HG02840 (cell line): Measurements from ENCODE around the gene IFRD2.
"Not testable (repeated sequence)": the region's sequence is repeated elsewhere in the genome, so short reads cannot be mapped to it uniquely, and the experiment has no call there.

Experiments used
- ATAC-seq: cut with Tn5 transposase; IDR thresholded peaks from one replicate; pipeline ENCODE4 v1.9.1; 2021; ENCODE audit warnings: mild to moderate bottlenecking, moderate library complexity, moderate number of reproducible peaks; ENCODE audit not compliant: unreplicated experiment, low FRiP score

The IFRD2 gene

DNA sequence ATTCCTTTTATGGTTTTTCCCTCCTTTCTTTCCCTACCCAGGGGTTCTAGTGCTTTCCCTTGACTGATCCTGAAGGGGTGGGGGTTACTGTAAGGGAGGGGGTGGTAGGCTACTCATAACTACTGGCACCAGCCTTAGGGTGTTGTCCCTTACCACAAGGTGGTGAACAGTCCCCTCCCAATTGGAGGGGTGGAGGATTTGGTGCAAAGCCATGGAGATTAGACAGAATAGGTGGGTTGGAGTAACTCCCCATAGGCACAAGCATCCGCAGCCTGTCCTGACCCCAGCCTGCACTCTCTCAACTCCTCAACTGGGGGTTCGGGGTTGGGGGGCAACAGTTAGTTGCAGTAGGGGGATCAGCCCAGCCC lies 32.9 kb upstream of the IFRD2 start:
- ATAC-seq: no peak

DNA sequence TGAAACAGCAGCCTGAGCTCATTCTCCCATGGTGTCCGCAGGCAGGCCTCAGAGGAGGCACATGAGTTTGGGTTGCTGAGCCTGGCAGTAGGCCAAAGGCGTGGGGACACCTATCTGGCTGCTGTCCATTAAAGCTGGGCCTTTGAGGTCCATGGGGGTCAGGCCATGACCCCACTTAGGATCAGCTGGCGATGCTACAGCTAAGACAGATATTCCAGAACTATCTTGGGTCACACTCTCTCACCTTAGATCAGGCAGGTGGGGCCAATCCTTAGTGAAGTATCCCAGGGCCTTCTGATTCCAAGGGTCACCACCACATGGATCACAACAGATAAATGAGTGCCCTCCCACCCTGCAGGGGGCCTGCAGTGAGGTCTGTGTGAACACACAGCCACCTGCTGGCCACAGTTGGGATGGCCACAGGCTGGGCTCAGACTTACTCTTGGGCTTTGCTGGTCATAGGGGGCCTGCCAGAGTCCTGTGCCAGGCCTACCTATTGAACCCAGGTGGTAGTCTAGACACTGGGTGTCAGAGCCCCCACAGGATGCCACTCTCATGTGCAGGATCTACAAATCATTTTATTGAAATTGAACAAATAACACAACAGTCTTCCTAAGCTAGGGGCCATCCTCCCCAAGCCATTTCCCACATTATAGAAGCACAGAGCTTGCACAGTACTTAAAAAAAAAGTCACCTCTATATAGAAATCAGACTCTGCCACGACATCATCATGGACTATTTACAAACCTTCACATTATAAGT lies 32.3 kb upstream of the IFRD2 start:
- ATAC-seq: no peak

DNA sequence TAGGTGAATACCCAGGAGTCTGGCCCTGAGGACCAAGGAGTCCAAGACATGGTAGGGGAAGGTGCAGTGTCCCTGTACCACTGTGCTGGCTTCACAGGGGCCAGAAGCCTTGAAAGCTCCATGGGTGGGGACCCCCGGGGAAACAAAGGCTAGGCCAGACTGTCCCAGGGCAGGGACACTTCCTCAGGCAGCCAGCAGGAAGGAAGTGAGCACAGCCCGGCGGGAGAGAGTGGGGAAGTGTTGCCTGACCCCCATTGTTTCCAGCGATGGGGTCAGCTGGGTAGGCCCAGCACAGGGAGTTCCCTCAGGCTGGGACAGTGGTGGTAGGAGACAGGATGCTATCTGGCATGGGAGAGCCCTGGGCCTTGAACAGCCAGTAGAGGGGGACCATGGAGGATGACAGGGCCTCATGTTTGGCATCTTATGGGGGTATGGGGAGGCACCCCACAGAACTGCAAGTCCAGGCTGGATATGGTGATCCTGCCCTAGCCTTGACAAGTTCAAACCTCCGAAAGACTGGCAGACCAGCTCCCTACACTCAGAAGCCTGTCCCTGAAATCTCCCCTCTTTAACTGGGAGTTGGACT lies 31.5 kb upstream of the IFRD2 start:
- ATAC-seq: no peak

DNA sequence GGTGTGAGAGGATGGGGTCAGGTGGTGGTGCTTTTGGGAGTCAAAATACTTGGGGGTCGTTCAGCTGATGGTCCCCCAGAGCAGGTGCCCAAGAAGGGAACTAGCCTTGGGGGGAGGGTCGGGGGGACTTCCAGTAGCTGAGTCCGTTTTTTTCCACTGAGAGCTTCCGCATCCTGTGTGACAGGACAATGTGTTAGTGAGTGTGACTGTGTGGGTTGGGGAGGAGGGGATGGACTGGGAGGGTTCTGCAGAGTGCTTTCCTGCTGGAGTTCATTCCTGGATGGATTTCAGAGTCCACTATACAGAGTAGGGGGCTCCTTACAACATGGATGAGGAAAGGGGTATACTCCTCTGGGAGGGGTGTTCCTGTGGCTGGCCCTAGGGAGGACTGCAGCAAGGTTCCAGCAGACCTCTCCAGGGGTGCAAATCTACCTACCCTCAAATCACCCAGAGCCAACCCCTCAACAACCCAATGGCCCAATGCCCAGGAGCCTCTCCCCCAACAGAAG lies 30.9 kb upstream of the IFRD2 start:
- ATAC-seq: no peak

DNA sequence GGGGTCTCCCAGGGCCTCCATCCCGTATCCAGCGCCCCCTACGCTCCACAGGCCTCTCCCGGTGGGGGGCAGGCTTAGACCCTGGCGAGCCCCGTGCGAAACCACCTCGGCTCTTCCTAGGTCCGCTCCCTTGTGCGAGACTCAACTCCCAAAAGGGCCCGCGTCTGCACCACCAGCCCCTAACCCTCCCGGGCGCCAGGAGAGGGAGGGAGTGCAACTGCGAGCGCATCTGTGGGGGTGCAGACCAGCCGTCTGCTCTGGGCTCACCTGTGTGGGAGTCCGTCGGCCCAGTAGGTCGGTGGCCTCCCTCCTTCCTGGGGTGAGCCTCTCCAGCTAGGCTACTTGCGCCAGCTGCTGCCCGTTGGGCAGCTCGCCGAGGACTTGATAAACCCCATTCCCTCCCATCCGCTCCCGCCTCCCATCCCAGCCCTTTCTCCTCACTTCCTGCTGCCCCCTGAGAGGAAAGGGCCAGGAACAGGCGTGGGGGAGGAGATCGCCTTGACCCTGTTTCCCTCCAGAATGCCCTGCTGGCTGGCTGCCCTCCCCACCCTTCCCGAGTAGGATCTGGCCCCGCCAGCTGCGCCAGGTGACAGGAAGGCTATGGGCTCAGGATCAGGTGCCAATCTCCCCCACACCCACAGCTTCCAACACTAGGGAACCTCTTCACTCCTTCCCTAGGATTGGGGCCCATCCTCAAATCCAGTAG lies 30.3 kb upstream of the IFRD2 start, which contains the start of gene HYAL2:
Gene HYAL2, minus strand, starts transcription at position 360 of the 706 bp plus-strand sequence. CDS start 2,256 bp downstream, outside the sequence.
- no peak for ATAC-seq

DNA sequence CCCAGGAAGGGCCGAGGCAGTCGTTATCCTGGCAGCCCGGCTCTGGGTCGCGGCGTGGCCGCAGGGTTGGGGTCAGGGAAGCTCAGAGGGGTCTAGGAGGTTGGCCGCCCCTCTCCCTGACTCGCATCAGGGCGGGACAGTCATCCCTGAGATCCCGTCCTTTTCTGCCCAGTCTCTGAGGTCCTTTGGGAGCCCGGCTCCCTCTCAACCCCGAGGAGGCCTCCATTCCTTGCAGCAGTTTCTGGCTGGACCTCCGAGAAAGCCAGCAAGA lies 29.8 kb upstream of the IFRD2 start:
- no peak for ATAC-seq

DNA sequence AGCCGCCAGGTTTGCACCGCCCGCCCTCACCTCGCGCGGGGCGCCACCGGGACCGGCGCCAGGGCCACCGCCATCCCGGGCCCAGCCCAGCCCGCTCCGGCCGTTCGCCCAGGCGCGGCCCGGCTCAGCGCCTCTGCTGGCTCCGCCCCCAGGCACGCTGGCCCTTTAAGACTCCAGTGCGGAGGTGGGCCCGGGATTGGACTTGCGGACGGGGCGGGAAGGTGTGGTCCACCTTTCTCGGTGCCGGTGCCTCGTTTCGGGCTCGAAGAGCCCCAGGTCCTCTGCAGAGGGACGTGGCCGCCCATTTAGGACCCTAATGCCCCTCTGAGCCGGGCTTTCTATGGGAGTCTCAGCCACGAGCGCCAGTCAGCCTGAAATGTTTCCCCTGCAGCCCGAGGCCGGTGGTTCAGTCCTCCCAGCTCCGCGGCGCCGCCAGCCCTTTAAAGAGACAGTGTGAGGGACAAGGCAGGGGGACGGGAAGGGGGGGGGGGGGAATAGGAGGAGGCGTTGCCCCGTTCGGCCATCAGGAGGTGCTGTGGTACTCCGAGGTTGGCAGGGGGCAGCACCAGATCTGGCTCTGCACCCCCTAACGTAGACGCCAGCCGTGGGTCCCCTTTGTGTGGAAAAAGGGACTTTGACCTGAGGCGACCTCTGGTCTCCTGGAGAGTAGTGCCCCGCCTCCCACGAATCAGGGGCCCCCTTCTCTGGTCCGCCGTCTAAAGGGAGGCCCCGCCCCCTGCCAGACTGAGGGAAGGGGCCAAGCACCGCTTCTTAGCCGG lies 29.3 kb upstream of the IFRD2 start:
- peak; percentile 80 for ATAC-seq

DNA sequence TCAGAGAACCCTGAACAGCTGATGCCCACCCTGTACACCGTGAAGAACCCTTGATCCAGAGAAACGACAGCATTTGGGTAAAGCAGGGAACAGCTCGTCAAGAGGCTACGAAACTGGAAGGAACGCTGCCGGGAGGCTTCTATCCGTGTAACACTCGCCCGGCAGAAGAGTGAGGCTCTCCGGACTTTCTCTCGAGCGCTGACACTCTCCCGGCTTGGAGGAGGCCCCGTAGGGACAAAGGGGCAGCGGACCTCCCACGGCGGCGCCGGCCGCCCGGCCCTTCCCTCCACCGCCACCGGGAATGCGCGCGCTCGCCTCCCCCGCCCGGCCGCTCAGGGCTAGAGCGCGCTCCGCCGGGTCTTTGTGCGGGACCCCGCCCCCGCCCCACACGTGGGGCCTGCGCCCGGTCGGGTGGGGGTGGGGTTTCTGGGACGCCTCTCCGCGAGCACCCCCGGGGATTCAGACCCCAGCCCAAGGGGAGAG lies 28.7 kb upstream of the IFRD2 start:
- ATAC-seq: peak; percentile 50

DNA sequence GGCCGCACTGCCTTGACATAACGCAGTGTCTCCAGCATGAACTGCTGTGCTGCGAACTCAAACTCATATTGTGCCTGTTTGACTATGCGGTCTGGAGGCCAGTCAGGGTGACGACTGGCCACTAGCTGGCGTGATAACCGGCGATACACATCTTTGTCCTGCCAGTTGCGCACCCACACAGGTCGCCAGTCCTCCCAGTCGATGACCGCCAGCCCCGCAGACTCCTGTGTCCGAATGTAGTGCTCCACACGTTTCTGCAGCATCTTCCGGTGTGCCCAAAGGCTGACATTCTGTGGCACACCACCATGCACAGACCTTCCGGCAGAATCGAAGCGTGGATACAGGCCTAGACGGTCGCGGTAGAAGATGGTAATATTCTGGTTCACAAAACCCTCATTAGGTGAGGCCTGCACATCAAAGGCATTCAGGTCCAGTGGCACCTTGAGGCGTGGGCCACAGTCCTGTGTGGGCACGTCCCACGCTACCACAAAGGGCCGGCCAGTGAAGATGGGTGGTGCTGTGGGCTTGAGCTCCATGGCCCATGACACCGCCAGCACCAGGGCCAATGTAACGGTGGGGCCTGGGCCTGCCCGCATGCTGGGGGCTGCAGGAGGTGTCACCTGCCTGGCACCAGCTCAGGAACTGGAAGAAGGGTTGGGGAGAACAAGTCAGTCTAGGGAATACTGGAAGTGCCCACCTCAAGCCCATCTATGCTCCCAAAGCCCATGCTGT lies 27.8 kb upstream of the IFRD2 start:
- ATAC-seq: no peak

DNA sequence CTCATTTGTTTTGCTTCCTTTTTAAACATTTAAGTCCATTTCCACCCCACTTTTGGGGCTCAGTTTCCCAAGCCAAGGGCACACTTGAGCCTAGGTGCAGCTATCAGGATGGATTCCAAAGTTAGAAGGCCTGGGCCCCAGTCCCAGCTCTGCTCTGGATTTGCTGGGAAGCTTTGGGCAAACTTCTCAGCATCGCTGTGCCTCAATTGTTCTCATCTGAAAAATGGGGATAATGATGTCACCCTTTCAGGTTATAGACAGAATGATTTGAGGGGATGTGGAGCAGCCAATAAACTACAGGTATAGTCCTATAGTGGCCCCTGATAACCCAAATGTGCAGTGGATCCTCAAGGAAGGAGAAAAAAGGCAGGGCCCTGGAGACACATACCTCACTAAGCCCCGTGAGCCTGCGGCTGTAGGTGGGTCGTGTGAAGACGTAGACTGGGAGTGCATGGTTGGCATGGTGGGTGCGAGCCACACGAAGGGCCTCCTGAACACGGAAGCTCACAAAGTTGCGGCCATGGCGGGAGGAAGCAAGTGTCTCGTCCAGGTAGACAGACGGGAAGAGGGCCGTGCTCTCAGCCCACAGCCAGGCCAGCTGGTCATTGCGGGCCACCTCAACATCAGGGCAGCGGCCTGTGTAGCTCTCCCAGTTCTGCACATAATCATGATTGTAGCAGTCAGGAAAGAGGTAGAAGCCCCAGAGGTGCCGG lies 27.1 kb upstream of the IFRD2 start:
- ATAC-seq: no peak

DNA sequence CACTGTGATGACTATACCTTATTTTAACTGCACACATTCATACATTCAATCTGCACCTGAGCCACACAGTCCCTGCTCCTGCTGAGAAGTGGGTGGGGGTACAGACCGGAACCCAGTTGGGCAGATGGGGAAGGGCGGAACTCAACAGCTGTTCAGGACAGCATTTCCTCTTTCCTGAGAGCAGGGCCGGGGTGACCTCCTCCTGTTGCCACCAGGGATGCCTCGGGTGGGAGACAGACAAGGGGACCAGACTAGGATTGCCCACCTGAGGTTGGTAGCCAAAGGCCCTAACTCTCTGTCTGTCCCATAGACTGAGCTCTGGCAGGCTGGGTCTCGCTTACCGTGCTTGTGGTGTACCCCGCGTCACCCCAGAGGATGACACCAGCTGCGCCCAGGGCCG lies 26.4 kb upstream of the IFRD2 start:
- ATAC-seq: no peak

DNA sequence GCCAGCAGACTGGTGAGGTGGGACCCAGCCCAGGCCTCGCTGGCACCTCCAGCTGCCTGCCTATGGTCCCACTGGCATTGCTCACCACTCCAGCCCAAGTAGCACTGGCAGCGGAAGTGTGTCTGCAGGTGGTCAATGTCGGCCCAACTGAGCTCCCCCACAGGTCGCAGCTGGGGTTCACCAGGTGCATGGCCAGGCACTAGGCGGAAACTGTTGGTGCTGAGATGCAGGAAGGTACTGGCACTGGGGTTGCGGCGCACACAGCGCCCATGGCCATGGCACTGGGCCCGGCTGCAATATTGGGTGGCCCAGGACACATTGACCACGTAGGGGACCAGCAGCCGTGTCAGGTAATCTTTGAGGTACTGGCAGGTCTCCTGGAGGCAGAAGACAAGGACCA lies 25.9 kb upstream of the IFRD2 start:
- no peak for ATAC-seq

DNA sequence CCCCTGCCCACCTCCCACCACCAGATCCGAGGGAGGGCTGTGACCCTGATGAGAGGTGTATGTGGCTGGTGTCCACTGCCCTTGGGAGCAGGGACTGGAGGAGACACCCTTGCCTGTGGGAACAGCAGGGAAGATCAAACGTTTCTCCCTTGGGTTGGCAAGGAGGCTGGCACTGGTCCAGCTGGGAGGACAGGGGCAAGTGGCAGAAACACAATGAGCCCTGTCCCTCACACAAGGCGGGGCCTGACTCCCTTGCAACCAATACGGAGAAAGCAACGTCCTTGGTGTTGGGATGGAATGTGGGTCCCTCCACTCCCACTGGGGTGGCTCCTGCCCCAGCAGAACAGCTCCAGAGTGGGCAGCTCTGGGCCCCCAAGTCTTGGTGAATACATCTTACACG lies 25.1 kb upstream of the IFRD2 start:
- ATAC-seq: no peak

DNA sequence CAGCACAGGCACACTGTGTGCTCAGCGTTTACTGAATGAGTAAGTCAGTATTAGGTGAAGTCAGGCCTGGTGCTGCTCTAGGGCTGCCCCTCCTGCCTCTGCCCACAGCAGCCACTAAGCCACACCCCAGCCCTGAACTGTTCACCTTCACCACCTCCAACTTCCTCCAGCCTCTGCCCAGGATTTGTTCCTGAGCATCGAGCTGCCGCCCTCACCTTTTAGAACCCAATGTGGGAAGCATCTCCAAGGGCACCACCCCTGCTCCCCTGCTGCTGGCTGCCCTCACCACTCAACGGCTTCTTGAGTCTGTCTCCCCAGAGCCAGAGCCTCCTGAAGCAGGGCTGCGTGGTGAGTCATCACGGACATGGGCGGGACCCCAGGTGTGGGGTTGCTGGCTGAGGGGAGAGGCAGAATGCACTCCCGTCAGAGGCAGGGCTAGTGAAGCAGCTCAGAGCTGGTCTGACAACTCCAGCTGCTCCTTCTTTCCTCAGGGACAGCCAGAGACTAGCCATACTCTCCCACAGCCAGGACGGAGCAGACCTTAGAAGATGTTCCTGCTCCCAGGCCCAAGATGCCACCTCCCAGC lies 24.5 kb upstream of the IFRD2 start:
- ATAC-seq: no peak

DNA sequence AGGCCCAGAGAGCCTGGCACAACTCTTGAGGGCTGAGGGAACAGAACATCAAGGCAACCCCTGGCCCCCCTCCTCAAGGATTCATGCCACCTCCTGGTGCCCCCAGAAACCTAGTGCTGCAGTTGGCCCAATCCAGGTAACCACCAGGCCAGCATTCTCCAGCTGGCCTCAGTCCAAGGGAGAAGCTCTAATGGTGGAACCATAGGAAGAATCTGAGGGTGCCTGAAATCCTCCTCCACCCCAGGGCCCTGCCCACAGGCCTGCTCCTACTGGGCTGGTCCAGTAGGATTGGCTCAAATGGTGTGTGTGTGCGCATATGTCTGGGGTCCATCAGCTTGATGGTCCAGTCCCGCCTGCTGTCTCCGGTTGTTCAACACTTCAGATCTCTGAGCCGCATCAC lies 22.6 kb upstream of the IFRD2 start:
- ATAC-seq: no peak

DNA sequence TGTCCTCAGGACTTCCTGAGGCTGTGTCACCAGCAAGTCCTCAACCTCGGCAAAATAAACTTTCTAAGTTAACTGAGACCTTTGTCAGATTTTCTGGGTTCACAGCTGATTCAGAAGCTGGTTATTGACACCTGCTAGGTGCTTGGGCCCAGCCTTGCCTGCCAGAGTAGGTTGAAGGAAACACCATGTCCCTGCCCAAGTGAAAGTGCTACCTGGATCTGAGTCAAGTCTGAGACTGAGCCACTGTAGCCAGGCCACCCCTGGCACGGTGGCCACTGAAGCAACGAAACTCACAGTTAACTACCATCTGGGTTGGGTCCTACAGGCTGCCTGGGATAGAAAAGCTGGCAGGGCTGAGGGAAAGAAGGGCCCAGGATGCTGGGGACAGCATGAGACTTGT lies 22.1 kb upstream of the IFRD2 start:
- no peak for ATAC-seq

DNA sequence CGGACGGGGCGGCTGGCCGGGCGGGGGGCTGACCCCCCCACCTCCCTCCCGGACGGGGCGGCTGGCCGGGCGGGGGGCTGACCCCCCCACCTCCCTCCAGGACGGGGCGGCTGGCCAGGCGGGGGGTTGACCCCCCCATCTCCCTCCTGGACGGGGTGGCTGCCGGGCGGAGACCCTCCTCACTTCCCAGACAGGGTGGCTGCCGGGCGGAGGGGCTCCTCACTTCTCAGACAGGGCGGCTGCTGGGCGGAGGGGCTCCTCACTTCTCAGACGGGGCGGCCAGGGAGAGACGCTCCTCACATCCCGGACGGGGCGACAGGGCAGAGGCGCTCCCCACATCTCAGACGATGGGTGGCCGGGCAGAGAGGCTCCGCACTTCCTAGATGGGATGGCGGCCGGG lies 19.8 kb upstream of the IFRD2 start:
- ATAC-seq: not testable (repeated sequence)

DNA sequence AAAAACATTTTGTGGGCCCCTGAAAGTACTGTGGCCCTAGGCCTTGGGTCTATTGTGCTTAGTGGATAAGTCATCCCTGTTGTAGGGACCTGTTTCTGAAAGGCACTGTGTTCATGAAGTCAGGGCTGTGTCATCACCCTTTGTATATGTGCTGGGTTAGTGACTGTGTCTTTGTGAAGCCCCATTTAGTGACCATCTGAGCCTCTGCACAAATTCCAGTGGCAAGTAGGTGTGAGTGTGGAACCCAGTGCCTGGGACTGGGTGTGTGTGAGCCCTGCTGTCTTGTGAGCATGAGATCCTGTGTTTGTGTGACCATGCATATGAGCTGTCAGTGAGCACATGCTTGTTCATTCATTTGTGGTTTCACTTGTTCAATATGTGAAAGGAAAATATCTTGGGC lies 12.4 kb upstream of the IFRD2 start:
- ATAC-seq: no peak
